HL-60/S4 treated with retinoic acid at 250 ng/mL for 4 days and 3 days (cell line): Measurements from ENCODE around the gene DNAI1.

Source experiments
- in situ Hi-C: fragments of 300-500 bp; cut with MboI; formaldehyde crosslinking; loops from 2 replicates; pipeline ENCODE4 v1.7.0; 2022; ENCODE audit warnings: low sequenced_read_pairs

Gene DNAI1

GRCh38 chr9:34485822-34486221 is 27.2 kb downstream of the DNAI1 start:
- in situ Hi-C loops = no loop called here

GRCh38 chr9:34486572-34486971 is 28.0 kb downstream of the DNAI1 start:
- in situ Hi-C loops = no loop called here

- in situ Hi-C loops = no loop called here
These were observed 31.8 kb downstream of the DNAI1 start for GRCh38 chr9:34490360-34490759.

GRCh38 chr9:34490760-34491159 is 32.2 kb downstream of the DNAI1 start:
- in situ Hi-C loops = no loop called here

- in situ Hi-C loops = no loop called here
These were observed 33.0 kb downstream of the DNAI1 start for GRCh38 chr9:34491596-34491995.

- in situ Hi-C loops = no loop called here
These were observed 33.4 kb downstream of the DNAI1 start for GRCh38 chr9:34492051-34492450.

GRCh38 chr9:34493972-34494535 is 35.4 kb downstream of the DNAI1 start:
- in situ Hi-C loops = no loop called here

- in situ Hi-C loops = no loop called here
These were observed 37.6 kb downstream of the DNAI1 start for GRCh38 chr9:34496149-34496712.

GRCh38 chr9:34498553-34498952 is 39.9 kb downstream of the DNAI1 start:
- in situ Hi-C loops = no loop called here

- in situ Hi-C loops = no loop called here
These were observed 40.5 kb downstream of the DNAI1 start for GRCh38 chr9:34499076-34499475.

GRCh38 chr9:34500623-34501267 is 42.1 kb downstream of the DNAI1 start:
- in situ Hi-C loops = no loop called here

- in situ Hi-C loops = no loop called here
These were observed 42.8 kb downstream of the DNAI1 start for GRCh38 chr9:34501372-34501771.

- in situ Hi-C loops = no loop called here
These were observed 43.4 kb downstream of the DNAI1 start for GRCh38 chr9:34501889-34502425.

GRCh38 chr9:34502471-34502870 is 43.9 kb downstream of the DNAI1 start:
- in situ Hi-C loops = no loop called here

GRCh38 chr9:34502891-34503290 is 44.3 kb downstream of the DNAI1 start:
- in situ Hi-C loops = no loop called here

GRCh38 chr9:34503406-34503805 is 44.8 kb downstream of the DNAI1 start:
- in situ Hi-C loops = no loop called here

GRCh38 chr9:34505370-34506120 is 46.9 kb downstream of the DNAI1 start:
- in situ Hi-C loops = loop anchor here (5.0 kb wide), 1 partner anchor 103 kb away; no protein-coding TSS in a partner anchor

- in situ Hi-C loops = loop anchor here (5.0 kb wide), 1 partner anchor 104 kb away; no protein-coding TSS in a partner anchor
These were observed 48.0 kb downstream of the DNAI1 start for GRCh38 chr9:34506623-34507022.

GRCh38 chr9:34507556-34507955 is 49.0 kb downstream of the DNAI1 start:
- in situ Hi-C loops = loop anchor here (5.0 kb wide), 1 partner anchor 105 kb away; no protein-coding TSS in a partner anchor

- in situ Hi-C loops = loop anchor here (5.0 kb wide), 1 partner anchor 106 kb away; no protein-coding TSS in a partner anchor
These were observed 49.4 kb downstream of the DNAI1 start for GRCh38 chr9:34507966-34508365.

GRCh38 chr9:34508463-34508862 is 49.9 kb downstream of the DNAI1 start:
- in situ Hi-C loops = loop anchor here (5.0 kb wide), 1 partner anchor 106 kb away; no protein-coding TSS in a partner anchor
